Frontal cortex (tissue), 4 donors: ENCODE measurements around the gene BRSK2. TPM values are rescaled to one million over a fixed set of nuclear protein-coding genes. Genes with fewer than 3 reads are reported as not detected.
"Not testable (repeated sequence)": the region's sequence is repeated elsewhere in the genome, so short reads cannot be mapped to it uniquely, and the experiment has no call there.

Experiments
- DNase-seq, 2 donors: peaks; one replicate each; pipeline ENCODE4 v3.0.0; 2012; ENCODE audit warnings: low spot score in 2 of 2
- FAIRE-seq: peaks from 2 replicates; lab custom pipeline; 2012; peaks lifted over from hg19 to GRCh38; lab: Jason Lieb, UNC
- total RNA-seq: library from RNA; depleted of rRNA; stranded (reverse); fragments of >200 nt; gene quantifications from one replicate; pipeline ENCODE4 v1.2.3, GENCODE V29; 2014
- donor health status: control.
- donor health status: control.
- donor health status: control.

BRSK2 gene
- total RNA-seq = 35.9 TPM

- DNase-seq (peak in 1 of 2 donors; percentile 63), FAIRE-seq (no peak)
Measured at GRCh38 chr11:1389932-1390568, at the start of gene BRSK2. Gene BRSK2 (plus strand): TSS chr11:1389934. CDS start chr11:1390285, 351 bp downstream.

- DNase-seq (no peak), FAIRE-seq (no peak)
Measured at GRCh38 chr11:1340111-1340510, 49.6 kb upstream of the BRSK2 start.

GRCh38 chr11:1341226-1341625 is 48.5 kb upstream of the BRSK2 start:
- DNase-seq, FAIRE-seq: not testable (repeated sequence)

- DNase-seq (no peak), FAIRE-seq (no peak)
Measured at GRCh38 chr11:1341928-1342524, 47.7 kb upstream of the BRSK2 start.

- DNase-seq (no peak), FAIRE-seq (no peak)
Measured at GRCh38 chr11:1342946-1343345, 46.8 kb upstream of the BRSK2 start.

- DNase-seq = no peak
- FAIRE-seq = no peak
Measured at GRCh38 chr11:1343391-1344055, 46.2 kb upstream of the BRSK2 start.

GRCh38 chr11:1344056-1344635 is 45.6 kb upstream of the BRSK2 start:
- DNase-seq (no peak), FAIRE-seq (no peak)

GRCh38 chr11:1345737-1346513 is 43.8 kb upstream of the BRSK2 start:
- FAIRE-seq (no peak), DNase-seq (no peak)

GRCh38 chr11:1346669-1347390 is 42.9 kb upstream of the BRSK2 start:
- no peak for DNase-seq
- FAIRE-seq = no peak

GRCh38 chr11:1347411-1347999 is 42.2 kb upstream of the BRSK2 start:
- DNase-seq, FAIRE-seq: not testable (repeated sequence)

GRCh38 chr11:1348146-1348795 is 41.5 kb upstream of the BRSK2 start:
- FAIRE-seq = no peak
- DNase-seq = no peak

- FAIRE-seq (no peak), DNase-seq (no peak)
Measured at GRCh38 chr11:1348796-1349326, 40.9 kb upstream of the BRSK2 start.

- no peak for DNase-seq
- no peak for FAIRE-seq
Measured at GRCh38 chr11:1349327-1350041, 40.2 kb upstream of the BRSK2 start.

GRCh38 chr11:1350086-1350725 is 39.5 kb upstream of the BRSK2 start:
- FAIRE-seq = no peak

GRCh38 chr11:1351278-1351937 is 38.3 kb upstream of the BRSK2 start:
- FAIRE-seq = no peak
- no peak for DNase-seq

More at GRCh38 chr11:1350086-1350725, 39.5 kb upstream of the BRSK2 start:
- DNase-seq = no peak

- no peak for FAIRE-seq
- no peak for DNase-seq
Measured at GRCh38 chr11:1352696-1353382, 36.9 kb upstream of the BRSK2 start.
